Coronary artery (tissue), 2 donors: ENCODE results near the gene OR10G2.
"Not testable (repeated sequence)": the region's sequence is repeated elsewhere in the genome, so short reads cannot be mapped to it uniquely, and the experiment has no call there.

Source experiments
- DNase-seq: peaks from one replicate; pipeline ENCODE4 v3.0.0-alpha.2; 2017; ENCODE audit warnings: low spot score
- H3K27ac ChIP-seq, 2 donors: fragments of 200-600 bp; sonication (generic); one replicate each; pipeline ENCODE4 v1.5.1; 2016 to 2019
- H3K4me3 ChIP-seq: fragments of 200-600 bp; sonication (generic); 2 replicates; pipeline ENCODE4 v1.5.1; 2016; ENCODE audit warnings: mild to moderate bottlenecking, moderate library complexity
- TF ChIP-seq, protein P1 (sequence below): fragments of 200-600 bp; sonication (generic); IDR thresholded peaks from one replicate; pipeline ENCODE4 v1.5.1; 2019; ENCODE audit warnings: antibody characterized with exemption

Gene OR10G2

DNA sequence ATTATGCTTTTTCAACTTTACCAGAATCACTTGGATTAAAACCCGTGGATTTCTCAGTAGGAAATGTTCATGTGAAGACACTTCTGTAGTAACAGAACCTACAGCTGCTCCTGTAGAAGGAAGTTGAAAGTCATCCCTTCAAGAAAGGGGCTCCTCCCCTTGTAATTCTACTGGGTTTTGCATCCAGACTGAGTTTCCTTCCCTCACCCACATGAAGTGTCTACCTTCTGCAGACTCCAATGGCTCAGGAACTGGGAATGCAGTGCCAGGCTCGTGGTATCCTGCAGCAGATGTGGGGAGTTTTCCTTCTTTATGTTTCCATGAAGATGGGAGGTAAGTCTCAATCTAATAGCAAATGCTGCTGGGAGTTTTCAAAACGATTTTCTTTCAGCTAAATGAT is 7.9 kb upstream of the OR10G2 start:
- TF ChIP-seq, protein P1, sequence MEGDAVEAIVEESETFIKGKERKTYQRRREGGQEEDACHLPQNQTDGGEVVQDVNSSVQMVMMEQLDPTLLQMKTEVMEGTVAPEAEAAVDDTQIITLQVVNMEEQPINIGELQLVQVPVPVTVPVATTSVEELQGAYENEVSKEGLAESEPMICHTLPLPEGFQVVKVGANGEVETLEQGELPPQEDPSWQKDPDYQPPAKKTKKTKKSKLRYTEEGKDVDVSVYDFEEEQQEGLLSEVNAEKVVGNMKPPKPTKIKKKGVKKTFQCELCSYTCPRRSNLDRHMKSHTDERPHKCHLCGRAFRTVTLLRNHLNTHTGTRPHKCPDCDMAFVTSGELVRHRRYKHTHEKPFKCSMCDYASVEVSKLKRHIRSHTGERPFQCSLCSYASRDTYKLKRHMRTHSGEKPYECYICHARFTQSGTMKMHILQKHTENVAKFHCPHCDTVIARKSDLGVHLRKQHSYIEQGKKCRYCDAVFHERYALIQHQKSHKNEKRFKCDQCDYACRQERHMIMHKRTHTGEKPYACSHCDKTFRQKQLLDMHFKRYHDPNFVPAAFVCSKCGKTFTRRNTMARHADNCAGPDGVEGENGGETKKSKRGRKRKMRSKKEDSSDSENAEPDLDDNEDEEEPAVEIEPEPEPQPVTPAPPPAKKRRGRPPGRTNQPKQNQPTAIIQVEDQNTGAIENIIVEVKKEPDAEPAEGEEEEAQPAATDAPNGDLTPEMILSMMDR: no peak
- DNase-seq: no peak
- H3K27ac ChIP-seq: no peak overlapping the region
- H3K4me3 ChIP-seq: no peak overlapping the region

DNA sequence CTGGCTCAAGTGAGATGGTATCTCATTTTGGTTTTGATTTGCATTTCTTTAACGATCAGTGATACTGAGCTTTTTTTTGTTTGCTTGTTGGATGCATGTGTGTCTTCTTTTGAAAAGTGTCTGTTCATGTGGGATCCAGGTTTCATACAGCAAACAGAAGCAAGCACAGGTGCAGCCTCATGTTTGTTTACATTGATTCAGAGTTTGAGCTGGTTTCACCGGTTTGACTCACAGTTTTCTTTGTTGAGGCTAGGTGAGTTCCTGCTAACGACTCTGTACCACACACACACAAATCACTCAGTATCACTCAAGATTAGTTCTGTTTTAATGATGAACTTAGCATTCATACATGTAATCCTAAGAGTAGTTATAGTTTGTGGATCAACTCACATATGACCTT is 3.7 kb downstream of the OR10G2 start:
- TF ChIP-seq, protein P1: no peak
- no peak overlapping the region for H3K4me3 ChIP-seq
- H3K27ac ChIP-seq: no peak overlapping the region
- DNase-seq: no peak

DNA sequence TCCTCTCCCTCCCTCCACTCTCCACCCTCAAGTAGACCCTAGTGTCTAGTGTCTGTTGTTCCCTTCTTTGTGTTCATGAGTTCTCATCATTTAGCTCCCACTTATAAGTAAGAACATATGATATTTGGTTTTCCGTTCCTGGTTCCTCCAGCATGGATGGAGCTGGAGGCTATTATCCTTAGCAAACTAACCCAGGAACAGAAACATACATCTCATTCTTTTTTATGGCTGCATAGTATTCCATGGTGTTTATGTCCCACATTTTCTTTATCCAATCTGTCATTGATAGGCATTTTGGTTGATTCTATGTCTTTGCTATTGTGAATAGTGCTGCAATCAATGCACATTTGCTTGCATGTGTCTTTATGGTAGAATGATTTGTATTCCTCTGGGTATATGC is 4.2 kb downstream of the OR10G2 start:
- not testable (repeated sequence) for H3K4me3 ChIP-seq, H3K27ac ChIP-seq, DNase-seq

DNA sequence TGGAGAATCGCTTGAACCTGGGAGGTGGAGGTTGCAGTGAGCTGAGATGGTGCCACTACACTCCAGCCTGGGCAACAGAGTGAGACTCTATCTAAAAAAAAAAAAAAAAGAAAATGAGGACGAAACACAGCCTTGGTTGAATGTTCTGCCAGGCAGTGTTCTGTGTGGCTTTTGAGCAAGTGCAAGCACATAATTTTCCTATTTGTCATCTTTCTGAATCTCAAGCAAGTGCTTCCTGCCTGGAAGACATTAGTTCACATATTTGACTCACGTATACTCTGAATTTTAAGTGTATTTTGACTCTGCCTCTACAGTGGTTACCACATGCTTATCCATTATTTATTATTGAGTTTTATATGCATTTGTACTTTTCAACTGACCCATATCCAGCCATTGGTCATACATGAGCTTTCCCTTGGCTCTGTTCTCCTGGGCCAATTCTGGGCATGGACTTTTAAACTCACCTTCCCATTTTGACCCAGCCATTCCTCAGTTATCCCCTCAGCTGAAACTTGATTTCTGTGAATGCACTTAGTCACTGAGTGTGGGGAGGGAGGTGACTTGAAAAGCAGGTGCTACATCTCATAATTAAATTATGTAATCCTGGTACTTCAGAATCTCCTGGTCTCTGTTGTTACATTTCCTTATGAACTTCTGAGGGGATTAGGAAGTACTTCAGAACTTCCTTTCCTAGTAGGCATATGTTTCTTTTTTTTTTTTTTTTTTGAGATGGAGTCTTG is 8.1 kb downstream of the OR10G2 start:
- TF ChIP-seq, protein P1: no peak
- DNase-seq: no peak

DNA sequence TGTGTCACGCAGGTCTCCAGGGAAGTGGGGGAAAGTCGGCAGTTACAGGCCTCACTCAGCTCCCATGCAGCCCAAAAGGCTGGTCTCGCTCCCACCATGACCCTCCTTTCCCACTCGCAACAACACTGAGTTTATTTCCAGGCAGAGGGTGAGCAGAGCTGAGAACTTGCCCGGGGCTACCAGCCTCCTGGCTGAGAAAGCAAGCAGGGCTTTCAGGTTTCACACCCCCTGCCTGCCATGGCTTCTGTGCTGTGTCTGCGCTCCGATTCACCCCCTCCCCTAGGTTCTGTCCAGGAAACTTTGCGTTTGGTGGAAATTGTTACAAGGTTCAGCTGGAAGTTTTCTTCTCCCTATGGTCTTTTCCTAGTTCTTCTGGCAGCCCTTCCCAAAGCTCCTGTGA is 17.1 kb downstream of the OR10G2 start:
- no peak overlapping the region for H3K4me3 ChIP-seq
- H3K27ac ChIP-seq: no peak overlapping the region
- DNase-seq: no peak
- TF ChIP-seq, protein P1: no peak

More for the DNA sequence above, 8.1 kb downstream of the OR10G2 start:
- no peak overlapping the region for H3K4me3 ChIP-seq
- H3K27ac ChIP-seq: no peak overlapping the region

DNA sequence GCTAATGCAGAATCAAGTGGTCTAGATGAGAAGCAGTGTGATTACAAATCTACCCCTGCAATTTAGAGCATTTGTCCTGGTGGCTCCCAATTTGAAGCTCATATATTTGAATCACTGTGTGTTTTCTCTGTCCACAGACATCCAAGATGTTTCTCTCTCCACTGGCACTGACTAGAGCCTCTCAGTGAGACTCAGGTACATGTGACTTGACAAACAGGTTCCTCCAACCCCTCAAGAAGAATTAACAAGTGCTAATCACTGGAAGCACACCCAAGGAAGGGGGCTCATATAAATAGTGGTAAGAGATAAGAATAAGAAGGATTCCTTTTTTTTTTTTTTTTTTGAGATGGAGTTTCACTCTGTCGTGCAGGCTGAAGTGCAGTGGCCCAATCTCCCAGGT is 20.5 kb downstream of the OR10G2 start:
- TF ChIP-seq, protein P1: no peak
- Histone ChIP-seq H3K27ac (no peak overlapping the region), H3K4me3 (no peak overlapping the region)
- no peak for DNase-seq

DNA sequence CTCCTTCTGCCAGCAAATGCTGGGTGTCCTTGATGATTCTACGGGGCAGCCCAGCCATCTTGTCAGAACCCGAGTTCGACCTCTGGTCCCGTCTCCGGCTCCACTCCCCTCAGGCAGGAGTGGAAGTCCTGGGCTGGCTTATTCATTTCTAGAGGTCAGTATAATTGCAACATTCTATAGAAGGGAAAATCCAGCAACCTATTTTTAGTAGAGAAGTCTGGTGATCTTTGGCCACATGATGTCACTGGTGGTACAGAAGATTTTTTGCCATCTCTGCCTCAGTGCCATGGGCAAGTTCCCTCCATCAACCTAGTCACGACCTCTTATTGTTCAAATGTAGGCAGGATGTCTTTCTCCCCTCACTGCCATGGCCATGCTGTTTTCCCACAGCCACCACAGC is 22.4 kb downstream of the OR10G2 start:
- TF ChIP-seq, protein P1: no peak
- H3K4me3 ChIP-seq: no peak overlapping the region
- DNase-seq: no peak
- H3K27ac ChIP-seq: no peak overlapping the region

DNA sequence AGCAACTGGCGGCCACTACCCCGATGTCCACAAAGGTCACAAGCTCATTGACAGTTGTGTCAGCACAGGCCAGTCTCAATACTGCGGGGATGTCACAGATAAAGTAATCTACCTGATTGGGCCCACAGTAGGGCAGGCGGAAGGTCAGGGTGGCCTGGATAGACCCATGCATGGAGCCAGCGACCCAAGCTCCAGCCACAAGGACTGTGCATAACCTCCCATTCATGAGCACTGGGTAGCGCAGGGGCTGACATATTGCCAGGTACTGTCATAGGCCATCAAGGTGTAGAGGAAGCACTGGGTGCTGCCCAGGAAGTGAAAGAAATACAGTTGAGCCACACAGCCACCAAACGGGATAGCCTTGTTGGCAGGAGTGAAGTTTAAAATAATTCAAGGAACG is 32.6 kb downstream of the OR10G2 start:
- not testable (repeated sequence) for H3K4me3 ChIP-seq, H3K27ac ChIP-seq, DNase-seq
